SU-DHL-6 (cell line): Measurements from ENCODE around the gene OSCP1.

ENCODE experiments used
- H2AFZ ChIP-seq: fragments of 200-600 bp; sonication (generic); 2 replicates; pipeline ENCODE4 v1.6.1; 2014; ENCODE audit warnings: low read depth, mild to moderate bottlenecking, moderate library complexity, mixed read lengths, antibody characterized with exemption, low read length; ENCODE audit not compliant: severe bottlenecking
- H3F3A ChIP-seq: fragments of 200-600 bp; shearing (Covaris generic); 2 replicates; pipeline ENCODE4 v1.6.0; 2016; ENCODE audit warnings: antibody characterized with exemption, mild to moderate bottlenecking; ENCODE audit not compliant: insufficient read depth
- H3K27ac ChIP-seq: fragments of 200-600 bp; sonication (generic); 2 replicates; pipeline ENCODE4 v1.5.1; 2016; ENCODE audit warnings: low read depth, mild to moderate bottlenecking, low read length, moderate library complexity, mixed read lengths
- H3K27me3 ChIP-seq: fragments of 200-600 bp; sonication (generic), shearing (Covaris generic); 2 replicates; pipeline ENCODE4 v1.6.0; 2014; ENCODE audit warnings: mild to moderate bottlenecking, low read length
- H3K36me3 ChIP-seq: fragments of 200-600 bp; sonication (generic); 2 replicates; pipeline ENCODE4 v1.6.1; 2014; ENCODE audit warnings: mild to moderate bottlenecking, low read length, mixed read lengths
- H3K4me2 ChIP-seq: fragments of 300-600, 200-600 bp; shearing (Covaris generic), sonication (generic); 2 replicates; pipeline ENCODE4 v1.6.0; 2014; ENCODE audit warnings: low read length, low read depth, mild to moderate bottlenecking; ENCODE audit not compliant: poor library complexity, severe bottlenecking
- H3K4me3 ChIP-seq: fragments of 200-600 bp; sonication (generic); 2 replicates; pipeline ENCODE4 v1.5.1; 2014; ENCODE audit warnings: antibody characterized with exemption, low read length, mild to moderate bottlenecking, mixed read lengths; ENCODE audit not compliant: insufficient read depth, poor library complexity, severe bottlenecking
- H3K79me2 ChIP-seq: fragments of 200-600 bp; sonication (generic); 2 replicates; pipeline ENCODE4 v1.6.1; 2014; ENCODE audit warnings: mild to moderate bottlenecking, low read length, moderate library complexity; ENCODE audit not compliant: insufficient read depth
- H3K9ac ChIP-seq: fragments of 200-600 bp; sonication (generic); 2 replicates; pipeline ENCODE4 v1.7.0; 2014; ENCODE audit warnings: mild to moderate bottlenecking, low read length
- H3K9me2 ChIP-seq: fragments of 200-600 bp; sonication (generic); replicated peaks from 2 replicates; pipeline ENCODE4 v1.6.1; 2014; ENCODE audit warnings: low read length; ENCODE audit not compliant: insufficient read depth
- H3K9me3 ChIP-seq: fragments of 200-600 bp; sonication (generic); 2 replicates; pipeline ENCODE4 v1.6.1; 2014; ENCODE audit warnings: low read length, mixed read lengths; ENCODE audit not compliant: insufficient read depth
- H4K20me1 ChIP-seq: fragments of 200-600 bp; sonication (generic); 2 replicates; pipeline ENCODE4 v1.6.1; 2014; ENCODE audit warnings: low read depth, mild to moderate bottlenecking, antibody characterized with exemption, low read length, moderate library complexity, mixed read lengths
- CTCF ChIP-seq: fragments of 200-600 bp; sonication (generic); IDR thresholded peaks from one replicate; pipeline ENCODE4 v1.5.1; 2017; ENCODE audit warnings: antibody characterized with exemption, mild to moderate bottlenecking, low read length, moderate library complexity; ENCODE audit not compliant: insufficient read depth, poor library complexity, severe bottlenecking
- EZH2phosphoT487 ChIP-seq: fragments of 200-600 bp; sonication (generic), shearing (Covaris generic); conservative IDR thresholded peaks from 2 replicates; pipeline ENCODE4 v1.6.1; 2018; ENCODE audit warnings: mild to moderate bottlenecking, antibody characterized with exemption, low read length, moderate library complexity, mixed read lengths

Gene OSCP1

GRCh38 chr1:36471830-36472641 lies 21.8 kb upstream of the OSCP1 start:
- Histone ChIP-seq H3K4me3 (no peak overlapping the region), H3K27me3 (no peaks in the 10 kb centered on the region), H3K9me3 (no peaks in the 10 kb centered on the region), H3K79me2 (no peaks in the 10 kb centered on the region), H4K20me1 (no peaks in the 10 kb centered on the region), H3K4me2 (no peak overlapping the region), H3K9me2 (no peaks in the 10 kb centered on the region), H3F3A (0 out of 2 replicates have a peak, but pooled peaks cover 3% of the 10 kb centered on the region), H3K36me3 (no peaks in the 10 kb centered on the region), H3K27ac (no peak overlapping the region), H3K9ac (no peak overlapping the region), H2AFZ (no peak overlapping the region)
- TF ChIP-seq EZH2phosphoT487 (no peak), CTCF (no peak)

- no peaks in the 10 kb centered on the region for H3K79me2 ChIP-seq
- no peak overlapping the region for H2AFZ ChIP-seq
- no peaks in the 10 kb centered on the region for H3K36me3 ChIP-seq
- H3K4me3 ChIP-seq, result no peak overlapping the region
- H3K9me2 ChIP-seq, result no peaks in the 10 kb centered on the region
- H3F3A ChIP-seq, result no peaks in the 10 kb centered on the region; the same call in 1 of the 2 replicates
- no peaks in the 10 kb centered on the region for H3K27me3 ChIP-seq
- H3K9ac ChIP-seq, result no peak overlapping the region
- TF ChIP-seq EZH2phosphoT487, result no peak
- no peaks in the 10 kb centered on the region for H4K20me1 ChIP-seq
- no peaks in the 10 kb centered on the region for H3K9me3 ChIP-seq
- no peak overlapping the region for H3K4me2 ChIP-seq
- H3K27ac ChIP-seq, result no peak overlapping the region
Measured at GRCh38 chr1:36469163-36469562, 18.9 kb upstream of the OSCP1 start.

- no peaks in the 10 kb centered on the region for H3K36me3 ChIP-seq
- H3F3A ChIP-seq, result no peaks in the 10 kb centered on the region; the same call in 1 of the 2 replicates
- no peaks in the 10 kb centered on the region for H3K9me2 ChIP-seq
- TF ChIP-seq CTCF, result no peak
- TF ChIP-seq EZH2phosphoT487, result no peak
- no peak overlapping the region for H3K9ac ChIP-seq
- H3K4me3 ChIP-seq, result no peak overlapping the region
- H3K9me3 ChIP-seq, result no peaks in the 10 kb centered on the region
- no peaks in the 10 kb centered on the region for H4K20me1 ChIP-seq
- no peak overlapping the region for H3K4me2 ChIP-seq
- H3K27me3 ChIP-seq, result no peaks in the 10 kb centered on the region
- no peak overlapping the region for H2AFZ ChIP-seq
- H3K27ac ChIP-seq, result no peak overlapping the region
- H3K79me2 ChIP-seq, result peaks cover 11% of the 10 kb centered on the region; the same call in 1 of the 2 replicates
Measured at GRCh38 chr1:36467700-36468455, 17.6 kb upstream of the OSCP1 start.
